GM21423 (cell line): ENCODE results near the gene MBOAT2.
"Not testable (repeated sequence)": the region's sequence is repeated elsewhere in the genome, so short reads cannot be mapped to it uniquely, and the experiment has no call there.

Source experiments
- ATAC-seq: cut with Tn5 transposase; IDR thresholded peaks from one replicate; pipeline ENCODE4 v1.9.1; 2021; ENCODE audit warnings: mild to moderate bottlenecking, moderate library complexity; ENCODE audit not compliant: unreplicated experiment

MBOAT2 gene

GRCh38 chr2:9003616-9004337 is at the start of gene MBOAT2:
Gene MBOAT2 (minus strand): TSS chr2:9003684. CDS start chr2:9003614, 70 bp downstream.
- ATAC-seq, result peak; percentile 95

GRCh38 chr2:9052821-9053533 is 49.5 kb upstream of the MBOAT2 start:
- ATAC-seq, result no peak

- ATAC-seq, result not testable (repeated sequence)
These were observed 48.0 kb upstream of the MBOAT2 start for GRCh38 chr2:9051451-9051850.

GRCh38 chr2:9050122-9050809 is 46.8 kb upstream of the MBOAT2 start:
- ATAC-seq, result no peak

GRCh38 chr2:9045595-9045994 is 42.1 kb upstream of the MBOAT2 start:
- no peak for ATAC-seq

GRCh38 chr2:9043491-9043890 is 40.0 kb upstream of the MBOAT2 start:
- ATAC-seq, result not testable (repeated sequence)

- ATAC-seq, result no peak
These were observed 33.7 kb upstream of the MBOAT2 start for GRCh38 chr2:9037166-9037565.

GRCh38 chr2:9033385-9034168 is 30.1 kb upstream of the MBOAT2 start:
- ATAC-seq, result no peak

- ATAC-seq, result no peak
These were observed 29.2 kb upstream of the MBOAT2 start for GRCh38 chr2:9032536-9033255.

GRCh38 chr2:9032121-9032520 is 28.6 kb upstream of the MBOAT2 start:
- no peak for ATAC-seq

GRCh38 chr2:9031246-9031645 is 27.8 kb upstream of the MBOAT2 start:
- no peak for ATAC-seq

- ATAC-seq, result no peak
These were observed 27.4 kb upstream of the MBOAT2 start for GRCh38 chr2:9030841-9031240.

- ATAC-seq, result no peak
These were observed 26.7 kb upstream of the MBOAT2 start for GRCh38 chr2:9030190-9030589.

GRCh38 chr2:9029721-9030120 is 26.2 kb upstream of the MBOAT2 start:
- no peak for ATAC-seq

- ATAC-seq, result no peak
These were observed 24.4 kb upstream of the MBOAT2 start for GRCh38 chr2:9027884-9028283.

GRCh38 chr2:9025746-9026145 is 22.3 kb upstream of the MBOAT2 start:
- no peak for ATAC-seq

- ATAC-seq, result no peak
These were observed 21.1 kb upstream of the MBOAT2 start for GRCh38 chr2:9024575-9024974.

- no peak for ATAC-seq
These were observed 18.2 kb upstream of the MBOAT2 start for GRCh38 chr2:9021563-9022211.

- ATAC-seq, result no peak
These were observed 16.8 kb upstream of the MBOAT2 start for GRCh38 chr2:9020267-9020666.

GRCh38 chr2:9018534-9018933 is 15.1 kb upstream of the MBOAT2 start:
- no peak for ATAC-seq
